GM18870 (cell line): Measurements from ENCODE around the gene TRAF5.
"Not testable (repeated sequence)": the region's sequence is repeated elsewhere in the genome, so short reads cannot be mapped to it uniquely, and the experiment has no call there.

ENCODE experiments used
- ATAC-seq: cut with Tn5 transposase; IDR thresholded peaks from one replicate; pipeline ENCODE4 v1.9.1; 2021; ENCODE audit warnings: moderate library complexity; ENCODE audit not compliant: unreplicated experiment

The TRAF5 gene

GRCh38 chr1:211326528-211327345 lies at the start of gene TRAF5:
TSS of gene TRAF5 (plus strand) at chr1:211326833. CDS start at chr1:211353240, 26,407 bp downstream.
- ATAC-seq, result no peak

- no peak for ATAC-seq
Observed at GRCh38 chr1:211279340-211279739, 47.3 kb upstream of the TRAF5 start.

- no peak for ATAC-seq
Observed at GRCh38 chr1:211280910-211281309, 45.7 kb upstream of the TRAF5 start.

GRCh38 chr1:211281320-211282022 lies 45.2 kb upstream of the TRAF5 start:
- no peak for ATAC-seq

GRCh38 chr1:211282023-211282373 lies 44.6 kb upstream of the TRAF5 start:
- no peak for ATAC-seq

GRCh38 chr1:211285196-211285595 lies 41.4 kb upstream of the TRAF5 start:
- ATAC-seq, result no peak

GRCh38 chr1:211287218-211287617 lies 39.4 kb upstream of the TRAF5 start:
- no peak for ATAC-seq

- ATAC-seq, result no peak
Observed at GRCh38 chr1:211292411-211292810, 34.2 kb upstream of the TRAF5 start.

- no peak for ATAC-seq
Observed at GRCh38 chr1:211296396-211296795, 30.2 kb upstream of the TRAF5 start.

- peak; percentile 90 for ATAC-seq
Observed at GRCh38 chr1:211305044-211305443, 21.6 kb upstream of the TRAF5 start.

GRCh38 chr1:211309617-211310016 lies 17.0 kb upstream of the TRAF5 start:
- no peak for ATAC-seq

GRCh38 chr1:211313392-211313791 lies 13.2 kb upstream of the TRAF5 start:
- ATAC-seq, result no peak

GRCh38 chr1:211318576-211319280 lies 7.9 kb upstream of the TRAF5 start:
- ATAC-seq, result no peak

GRCh38 chr1:211319892-211320291 lies 6.7 kb upstream of the TRAF5 start:
- ATAC-seq, result no peak

- no peak for ATAC-seq
Observed at GRCh38 chr1:211320980-211321379, 5.7 kb upstream of the TRAF5 start.

- not testable (repeated sequence) for ATAC-seq
Observed at GRCh38 chr1:211321646-211322045, 5.0 kb upstream of the TRAF5 start.

- ATAC-seq, result peak; percentile 49
Observed at GRCh38 chr1:211323156-211324063, 3.2 kb upstream of the TRAF5 start.

- ATAC-seq, result no peak
Observed at GRCh38 chr1:211324992-211325775, 1.4 kb upstream of the TRAF5 start.

GRCh38 chr1:211326140-211326527 lies 499 bp upstream of the TRAF5 start:
- no peak for ATAC-seq

- ATAC-seq, result peak; percentile 41
Observed at GRCh38 chr1:211327346-211327921, 801 bp downstream of the TRAF5 start.
